ENCODE data around the gene MAFF.

- no peak for TF ChIP-seq CTCF (IDR thresholded peaks at IDR 0.05)
- TF ChIP-seq POLR2A (IDR thresholded peaks at IDR 0.05), result no peak
Measured at GRCh38 chr22:38203855-38204514, 2.2 kb downstream of the MAFF start.

Data from thyroid gland (tissue), 4 donors.